PFSK-1 (cell line): ENCODE data around the gene RAB44.

Experiments used
- FOXP2 ChIP-seq: optimal IDR thresholded peaks from 2 replicates; pipeline ENCODE3; 2011; ENCODE audit warnings: borderline replicate concordance, control low read depth, inconsistent platforms; ENCODE audit not compliant: insufficient read depth; ENCODE audit errors: extremely low read length, extremely low read depth
- POLR2AphosphoS5 ChIP-seq: IDR thresholded peaks from 2 replicates; pipeline ENCODE4 v1.6.1; 2012; ENCODE audit warnings: low read depth, mild to moderate bottlenecking, control low read depth, low read length, moderate library complexity
- SIN3A ChIP-seq: IDR thresholded peaks from 2 replicates; pipeline ENCODE4 v1.6.1; 2012; ENCODE audit warnings: mild to moderate bottlenecking, low read length, moderate library complexity, borderline replicate concordance; ENCODE audit not compliant: insufficient read depth
- TAF1 ChIP-seq: IDR thresholded peaks from 2 replicates; pipeline ENCODE4 v1.6.1; 2012; ENCODE audit warnings: low read length, control low read depth, borderline replicate concordance; ENCODE audit not compliant: insufficient read depth
- TF ChIP-seq, protein P1 (sequence below), 2 experiments: IDR thresholded peaks; 2 replicates each; pipeline versions ENCODE4 v1.6.1 to v1.8.0; 2011 to 2012; ENCODE audit warnings: low read depth in 2 of 2, low read length in 2 of 2, control low read depth in 1 of 2, inconsistent platforms in 1 of 2, mild to moderate bottlenecking in 1 of 2, moderate library complexity in 1 of 2; ENCODE audit not compliant: insufficient read depth in 1 of 2

RAB44 gene

DNA sequence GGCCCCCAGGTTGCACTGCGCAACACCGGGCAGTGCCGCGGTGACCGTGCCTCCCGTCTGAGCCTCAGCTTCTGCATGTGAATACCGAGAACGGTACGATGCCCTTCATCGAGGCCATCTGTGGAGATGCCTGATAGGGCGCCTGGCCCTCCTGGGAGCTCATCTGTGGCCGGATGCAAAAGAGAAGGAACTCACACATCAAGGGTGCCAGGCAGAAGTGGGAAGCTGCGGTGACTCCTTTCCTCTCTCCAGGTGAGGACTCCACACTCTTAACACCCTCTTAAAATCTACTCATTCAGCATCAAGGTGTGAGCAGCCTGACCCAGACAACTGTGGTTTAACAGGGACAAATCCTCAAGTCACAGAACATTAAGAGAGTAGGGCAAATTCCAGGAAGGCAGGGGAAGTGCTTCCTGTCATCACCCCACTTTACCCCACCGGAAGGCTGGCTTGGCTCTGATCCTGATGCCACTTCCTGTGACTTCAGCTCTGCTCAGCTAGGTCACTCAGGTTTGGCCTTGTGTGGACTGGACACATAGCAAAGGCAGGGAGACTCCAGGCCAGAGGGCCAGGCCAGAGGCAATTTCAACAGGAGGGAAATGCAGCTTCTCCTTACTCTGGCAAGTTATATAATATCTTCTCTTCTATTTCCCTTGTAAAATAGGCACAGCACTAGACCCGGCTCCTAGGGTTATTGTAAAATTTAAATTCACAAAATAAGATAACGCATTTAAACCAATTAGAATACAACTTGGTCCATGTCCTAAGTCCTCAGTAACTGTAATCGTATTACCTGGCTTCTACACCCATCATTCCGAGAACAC, 72.3 kb downstream of the RAB44 start:
- TF ChIP-seq POLR2AphosphoS5 (no peak), FOXP2 (peak; percentile 73)

DNA sequence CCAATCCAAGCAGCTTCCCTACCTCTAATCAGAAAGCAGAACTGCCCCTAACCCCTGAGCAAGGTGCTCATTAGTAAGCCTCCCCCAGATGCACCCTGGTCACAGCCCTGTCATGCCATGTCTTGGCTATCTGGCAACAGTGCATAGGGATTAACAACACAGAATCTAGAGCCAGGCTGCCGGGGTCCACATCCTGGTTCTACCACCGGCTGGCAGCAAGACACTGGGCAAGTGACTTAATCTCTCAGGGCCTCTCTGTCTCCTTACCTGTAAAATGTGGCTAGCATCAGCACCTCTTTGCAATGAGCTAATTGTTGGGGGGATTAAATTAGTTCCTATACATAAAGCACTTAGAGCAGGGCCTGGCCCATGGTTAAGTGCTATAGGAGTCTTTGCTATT, 73.5 kb downstream of the RAB44 start:
- TF ChIP-seq FOXP2 (no peak), POLR2AphosphoS5 (no peak), TAF1 (no peak), SIN3A (no peak)
- TF ChIP-seq, protein P1, sequence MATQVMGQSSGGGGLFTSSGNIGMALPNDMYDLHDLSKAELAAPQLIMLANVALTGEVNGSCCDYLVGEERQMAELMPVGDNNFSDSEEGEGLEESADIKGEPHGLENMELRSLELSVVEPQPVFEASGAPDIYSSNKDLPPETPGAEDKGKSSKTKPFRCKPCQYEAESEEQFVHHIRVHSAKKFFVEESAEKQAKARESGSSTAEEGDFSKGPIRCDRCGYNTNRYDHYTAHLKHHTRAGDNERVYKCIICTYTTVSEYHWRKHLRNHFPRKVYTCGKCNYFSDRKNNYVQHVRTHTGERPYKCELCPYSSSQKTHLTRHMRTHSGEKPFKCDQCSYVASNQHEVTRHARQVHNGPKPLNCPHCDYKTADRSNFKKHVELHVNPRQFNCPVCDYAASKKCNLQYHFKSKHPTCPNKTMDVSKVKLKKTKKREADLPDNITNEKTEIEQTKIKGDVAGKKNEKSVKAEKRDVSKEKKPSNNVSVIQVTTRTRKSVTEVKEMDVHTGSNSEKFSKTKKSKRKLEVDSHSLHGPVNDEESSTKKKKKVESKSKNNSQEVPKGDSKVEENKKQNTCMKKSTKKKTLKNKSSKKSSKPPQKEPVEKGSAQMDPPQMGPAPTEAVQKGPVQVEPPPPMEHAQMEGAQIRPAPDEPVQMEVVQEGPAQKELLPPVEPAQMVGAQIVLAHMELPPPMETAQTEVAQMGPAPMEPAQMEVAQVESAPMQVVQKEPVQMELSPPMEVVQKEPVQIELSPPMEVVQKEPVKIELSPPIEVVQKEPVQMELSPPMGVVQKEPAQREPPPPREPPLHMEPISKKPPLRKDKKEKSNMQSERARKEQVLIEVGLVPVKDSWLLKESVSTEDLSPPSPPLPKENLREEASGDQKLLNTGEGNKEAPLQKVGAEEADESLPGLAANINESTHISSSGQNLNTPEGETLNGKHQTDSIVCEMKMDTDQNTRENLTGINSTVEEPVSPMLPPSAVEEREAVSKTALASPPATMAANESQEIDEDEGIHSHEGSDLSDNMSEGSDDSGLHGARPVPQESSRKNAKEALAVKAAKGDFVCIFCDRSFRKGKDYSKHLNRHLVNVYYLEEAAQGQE (IDR thresholded peaks at IDR 0.05; ENCODE audit: insufficient read depth in 1 of 2, low read depth in 2 of 2, low read length in 2 of 2): no peak

DNA sequence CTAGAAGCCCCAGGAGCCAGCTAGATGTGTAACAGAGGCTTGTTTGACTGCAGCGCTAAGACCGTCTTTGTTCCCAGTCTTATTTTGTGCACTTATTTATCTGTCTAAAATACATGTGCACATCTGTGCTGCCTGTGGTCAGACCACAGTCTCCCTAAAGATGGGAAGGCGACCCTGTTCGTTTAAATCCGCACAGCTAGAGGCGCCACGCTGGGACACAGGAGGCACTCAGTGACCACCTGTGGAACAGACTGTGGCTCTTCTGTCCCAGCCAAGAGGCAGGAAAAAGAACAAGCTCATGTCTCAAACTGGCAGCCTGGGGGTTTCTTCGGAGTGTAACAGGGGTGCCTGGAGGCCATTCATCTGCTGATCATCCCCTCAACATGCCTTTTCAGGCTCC, 74.8 kb downstream of the RAB44 start:
- TF ChIP-seq TAF1 (no peak), POLR2AphosphoS5 (no peak), SIN3A (no peak), FOXP2 (no peak)
- TF ChIP-seq, protein P1 (IDR thresholded peaks at IDR 0.05; ENCODE audit: insufficient read depth in 1 of 2, low read depth in 2 of 2, low read length in 2 of 2): no peak

DNA sequence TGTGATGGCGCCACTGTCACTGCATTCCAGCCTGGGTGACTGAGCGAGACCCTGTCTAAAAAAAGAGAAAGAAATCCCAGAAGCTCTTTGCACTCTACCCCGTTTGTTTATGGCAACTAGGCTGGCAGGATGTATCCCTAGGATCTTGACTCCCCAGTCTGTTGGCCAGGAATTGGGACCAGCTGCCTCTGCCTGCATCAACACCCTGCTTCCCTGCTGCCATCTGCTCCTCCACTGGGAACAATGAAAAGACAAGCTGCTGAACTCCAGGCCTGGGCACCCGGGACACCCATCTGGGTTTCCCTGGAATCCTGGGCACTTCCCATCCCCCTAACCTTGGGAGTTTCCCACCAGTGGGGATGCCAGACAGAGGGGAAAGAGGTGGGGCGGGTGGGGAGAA, 76.7 kb downstream of the RAB44 start:
- TF ChIP-seq, protein P1 (IDR thresholded peaks at IDR 0.05; ENCODE audit: insufficient read depth in 1 of 2, low read depth in 2 of 2, low read length in 2 of 2): no peak
- TF ChIP-seq SIN3A: no peak
- TF ChIP-seq FOXP2: no peak
- TF ChIP-seq POLR2AphosphoS5: no peak
- TF ChIP-seq TAF1: no peak

DNA sequence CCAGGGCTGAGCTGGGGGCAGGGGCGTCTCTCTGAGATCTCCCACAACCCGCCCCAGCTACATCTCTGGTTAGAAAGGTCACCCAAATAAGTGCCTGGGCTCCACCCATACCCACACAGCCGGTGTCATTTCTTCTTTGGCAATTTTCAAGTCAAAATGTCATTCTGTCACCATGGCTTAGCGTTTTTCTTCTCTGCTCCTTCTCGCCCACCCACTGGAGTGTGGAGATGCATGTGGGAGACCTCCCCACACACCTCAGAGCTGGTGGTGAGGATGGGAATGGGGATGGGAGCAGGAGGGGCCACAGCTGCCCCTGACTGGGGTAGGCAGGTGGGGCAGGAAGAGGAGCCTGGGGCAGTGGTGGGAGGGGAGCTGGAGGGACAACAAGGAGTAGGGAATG, 78.5 kb downstream of the RAB44 start:
- TF ChIP-seq, protein P1 (IDR thresholded peaks at IDR 0.05; ENCODE audit: insufficient read depth in 1 of 2, low read depth in 2 of 2, low read length in 2 of 2): no peak
- TF ChIP-seq TAF1 (no peak), FOXP2 (no peak), SIN3A (no peak), POLR2AphosphoS5 (no peak)
